GM18951 (cell line): Measurements from ENCODE around the gene FKBP15.
"Not testable (repeated sequence)": the region's sequence is repeated elsewhere in the genome, so short reads cannot be mapped to it uniquely, and the experiment has no call there.

ENCODE experiments used
- POLR2A ChIP-seq: IDR thresholded peaks from 4 replicates; pipeline ENCODE4 v1.6.1; 2011; ENCODE audit warnings: mild to moderate bottlenecking; ENCODE audit not compliant: insufficient read length, insufficient read depth; ENCODE audit errors: extremely low read depth
- in situ Hi-C: fragments of 300-500 bp; cut with MboI; formaldehyde crosslinking; loops from one replicate; pipeline ENCODE4 v1.12.0; 2022; ENCODE audit warnings: low sequenced_read_pairs, mixed read lengths, inconsistent platforms; ENCODE audit not compliant: unreplicated experiment

The FKBP15 gene

DNA sequence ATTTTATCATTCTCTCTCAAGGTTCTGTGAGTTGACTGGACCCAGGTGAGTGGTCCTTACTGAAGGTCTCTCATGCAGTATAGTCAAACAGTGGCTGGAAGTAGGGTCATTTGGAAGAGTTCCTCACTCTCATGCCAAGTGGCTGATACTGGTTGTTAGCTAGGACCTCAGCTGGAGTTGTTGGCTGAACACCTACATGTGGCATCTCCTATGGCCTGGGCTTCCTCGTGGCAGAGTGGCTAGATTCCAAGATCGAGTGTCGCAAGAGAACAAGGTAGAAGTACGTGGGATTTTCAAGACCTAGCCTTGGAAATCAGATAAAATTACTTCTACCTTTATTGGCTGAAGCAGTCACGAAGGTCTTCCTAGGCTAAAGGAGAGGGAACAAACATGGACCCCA lies 62.6 kb downstream of the FKBP15 start:
- no peak for TF ChIP-seq POLR2A
- in situ Hi-C loops, result no loop called here

DNA sequence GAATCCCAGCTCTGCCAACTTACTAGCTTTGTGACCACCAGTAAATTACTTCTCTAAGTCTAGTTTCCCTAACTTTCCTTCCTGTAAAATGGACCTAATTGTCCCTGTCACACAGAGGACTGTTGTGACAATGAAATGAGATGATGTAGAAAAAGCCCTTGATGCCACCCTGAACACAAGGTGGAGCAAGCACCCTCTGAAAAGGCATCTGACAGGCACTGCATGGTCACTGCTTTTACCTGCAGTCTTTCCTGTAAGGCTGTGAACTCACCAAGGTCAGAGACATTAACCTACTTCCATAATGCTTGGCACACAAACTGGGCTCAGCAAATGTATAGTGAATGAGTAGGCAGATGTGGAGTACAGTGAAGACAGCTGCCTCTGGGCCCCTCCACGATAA lies 64.2 kb downstream of the FKBP15 start:
- in situ Hi-C loops, result no loop called here
- TF ChIP-seq POLR2A, result no peak

DNA sequence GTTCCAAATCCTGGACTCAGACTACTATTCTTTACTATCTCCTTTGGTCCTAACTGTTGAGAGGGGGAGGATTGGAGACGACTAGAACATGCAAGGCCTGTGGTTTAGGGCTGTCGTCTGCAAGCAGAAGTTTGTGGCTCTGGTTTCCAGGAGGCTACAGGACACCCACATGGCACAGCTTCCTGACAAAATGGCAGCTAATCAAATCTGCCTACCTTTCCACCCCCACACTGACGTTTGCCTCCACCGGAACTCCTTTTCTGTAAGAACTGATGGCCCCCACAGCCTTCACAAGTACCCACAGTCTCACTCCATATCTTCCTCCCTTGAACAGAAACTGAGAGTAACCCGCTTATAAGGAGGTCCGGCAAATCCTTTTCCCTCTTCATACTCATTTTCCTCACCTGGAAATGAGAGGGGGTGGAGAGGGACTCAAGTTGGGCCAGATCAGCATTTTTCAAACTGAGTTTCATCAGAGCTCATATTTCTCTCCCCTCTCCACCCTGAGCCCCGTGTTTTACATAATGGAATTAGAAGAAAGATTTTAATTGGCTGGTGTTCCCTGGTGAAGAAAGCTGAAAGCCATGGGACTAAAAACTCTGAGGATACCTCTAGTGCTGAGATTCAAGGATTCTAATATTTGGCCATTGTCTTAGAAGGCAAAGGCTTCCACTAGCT lies 65.0 kb downstream of the FKBP15 start:
- TF ChIP-seq POLR2A, result no peak
- in situ Hi-C loops, result no loop called here

GRCh38 chr9:113154946-113155345 lies 66.1 kb downstream of the FKBP15 start:
- in situ Hi-C loops, result no loop called here
- no peak for TF ChIP-seq POLR2A

DNA sequence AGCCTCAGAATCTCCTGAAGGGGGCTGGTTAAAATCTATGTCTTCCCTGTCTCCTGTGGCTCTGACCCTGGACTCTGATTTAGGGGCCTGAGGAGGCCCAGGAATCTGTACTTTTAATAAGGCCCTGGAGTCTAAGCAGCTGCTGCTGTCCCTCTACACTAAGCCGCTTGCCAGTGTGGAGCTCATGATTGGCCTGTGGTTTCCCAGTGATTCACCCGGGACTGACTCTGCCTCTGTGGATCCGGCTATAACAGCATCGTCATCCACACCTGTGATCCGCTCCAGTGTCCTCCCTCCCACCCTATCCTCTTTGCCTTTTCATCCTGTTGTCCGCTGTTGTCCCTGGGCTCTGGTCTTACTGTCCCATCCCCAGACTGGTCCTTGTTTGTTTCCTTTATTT lies 66.6 kb downstream of the FKBP15 start:
- in situ Hi-C loops, result no loop called here
- no peak for TF ChIP-seq POLR2A

GRCh38 chr9:113153599-113153998 lies 67.5 kb downstream of the FKBP15 start:
- in situ Hi-C loops, result no loop called here
- TF ChIP-seq POLR2A, result no peak

DNA sequence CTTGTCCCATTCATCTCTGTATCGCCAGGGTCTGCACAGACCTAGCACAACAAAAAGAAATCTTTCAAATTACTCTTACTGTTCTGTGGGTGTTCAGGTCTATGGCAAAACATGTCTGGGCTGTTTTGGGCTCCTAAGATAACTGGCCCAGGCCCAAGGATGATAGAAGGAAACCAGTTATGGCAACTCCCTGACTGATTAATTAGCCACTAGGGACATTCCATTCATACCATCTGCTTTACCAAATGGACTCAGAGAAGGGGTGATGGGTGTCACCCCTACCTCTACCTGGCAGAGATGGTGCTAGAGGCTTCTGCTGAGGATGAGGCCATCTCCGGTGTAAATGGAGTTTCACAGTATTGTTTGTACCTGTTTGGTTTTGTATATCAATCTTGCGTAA lies 68.4 kb downstream of the FKBP15 start:
- in situ Hi-C loops, result no loop called here
- no peak for TF ChIP-seq POLR2A

DNA sequence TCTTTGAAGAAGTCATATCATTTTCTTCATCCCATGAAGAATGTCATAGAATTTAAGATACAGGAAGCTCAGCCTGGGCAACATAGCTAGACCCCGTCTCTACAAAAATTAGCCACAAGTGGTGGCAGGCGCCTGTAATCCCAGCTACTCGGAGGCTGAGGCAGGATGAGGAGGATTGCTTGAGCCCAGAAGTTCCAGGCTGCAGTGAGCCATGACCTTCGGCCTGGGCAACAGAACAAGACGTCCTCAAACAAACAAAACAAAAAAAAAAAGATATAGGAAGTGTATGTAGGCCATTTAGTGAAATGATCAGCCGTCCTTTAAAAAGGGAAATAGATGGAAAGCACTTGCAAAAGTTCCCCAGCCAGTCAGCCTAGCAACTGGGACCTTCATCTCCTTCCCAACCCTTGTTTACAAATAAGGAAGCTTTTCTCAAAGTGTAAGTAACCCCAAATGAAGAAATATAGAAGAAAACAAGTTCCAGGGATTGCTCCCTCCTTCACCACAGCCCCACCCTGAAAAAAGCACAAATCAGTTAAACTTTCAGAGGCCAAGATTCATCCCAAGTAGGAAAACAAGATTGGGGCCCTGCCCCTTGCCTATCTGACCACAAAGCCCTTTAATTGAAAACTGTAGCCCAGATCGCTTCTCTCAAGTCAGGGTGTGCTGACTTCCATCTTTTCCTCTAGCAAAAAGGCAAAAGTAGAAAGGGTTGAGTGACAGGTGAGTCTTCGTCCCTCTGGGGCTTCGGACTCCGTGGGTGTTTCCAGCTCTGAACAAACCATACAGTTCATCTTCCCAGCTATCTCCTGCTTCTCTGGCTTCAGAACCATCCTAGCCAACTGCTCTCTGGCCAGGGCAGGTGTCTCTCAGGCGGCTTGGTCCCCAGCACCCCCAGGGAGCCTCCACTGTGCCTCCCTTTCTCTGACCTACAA lies 69.1 kb downstream of the FKBP15 start:
- in situ Hi-C loops, result no loop called here
- TF ChIP-seq POLR2A, result no peak

GRCh38 chr9:113150670-113151611 lies 70.1 kb downstream of the FKBP15 start, which contains the start of gene SLC31A2:
Gene SLC31A2, plus strand, starts transcription at chr9:113151007. Its CDS starts 68 bp downstream, at chr9:113151075.
- TF ChIP-seq POLR2A, result peak; percentile 49
- in situ Hi-C loops, result no loop called here

GRCh38 chr9:113149561-113149960 lies 71.5 kb downstream of the FKBP15 start:
- in situ Hi-C loops, result not testable (repeated sequence)

GRCh38 chr9:113148781-113149510 lies 72.1 kb downstream of the FKBP15 start:
- TF ChIP-seq POLR2A, result no peak
- in situ Hi-C loops, result no loop called here

DNA sequence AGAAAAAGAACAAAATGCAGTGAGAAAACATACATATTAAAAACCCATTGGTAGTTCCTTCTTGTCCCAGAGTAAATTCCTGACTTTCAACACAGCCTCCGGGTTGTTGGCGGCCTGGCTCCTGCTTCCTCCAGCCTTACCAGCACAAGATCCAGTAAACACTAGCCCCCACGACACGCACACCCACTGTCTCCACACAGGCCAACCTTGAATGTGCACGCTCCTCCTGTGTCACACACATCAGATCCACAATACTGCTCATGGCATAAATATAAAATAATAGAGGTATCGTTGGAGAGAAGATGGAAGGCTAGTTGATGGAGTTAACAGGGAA lies 72.7 kb downstream of the FKBP15 start:
- in situ Hi-C loops, result no loop called here
- TF ChIP-seq POLR2A, result no peak
